Measurements from ENCODE around the gene APOBEC4. TPM values are rescaled to one million over a fixed set of nuclear protein-coding genes. Genes with fewer than 3 reads are reported as not detected.

Gene APOBEC4
- polyA plus RNA-seq, 1 donor from 2014 or later, result not detected

DNA sequence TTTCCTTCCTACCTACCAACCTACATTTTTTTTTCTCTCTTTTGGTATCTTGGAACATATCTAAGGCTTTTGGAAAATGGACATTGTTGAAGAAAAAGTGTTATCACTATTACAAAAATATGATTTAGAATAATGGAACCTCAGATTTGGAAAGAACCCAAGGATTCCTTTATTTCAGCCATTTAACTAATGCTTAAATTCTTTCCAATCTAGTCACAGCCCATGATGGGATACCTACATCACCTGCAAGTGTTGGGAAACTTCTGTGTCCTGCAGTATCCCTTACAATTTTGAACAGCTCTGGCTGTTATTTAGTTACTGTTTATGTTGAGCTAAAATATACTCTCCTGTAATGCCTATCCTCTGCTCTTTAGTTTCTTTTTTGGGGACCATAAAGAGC, 22.3 kb upstream of the APOBEC4 start:
- H3K4me2 ChIP-seq (ENCODE audit: low read length), result no peak overlapping the region
- H3K9me3 ChIP-seq (ENCODE audit: low read length), result peaks cover 5% of the 10 kb centered on the region
- H4K20me1 ChIP-seq (ENCODE audit: insufficient read depth), result no peaks in the 10 kb centered on the region
- H3K36me3 ChIP-seq (ENCODE audit: insufficient read depth, low read length), result no peaks in the 10 kb centered on the region
- no peak for TF ChIP-seq POLR2AphosphoS5 (IDR thresholded peaks at IDR 0.05)
- TF ChIP-seq EP300 (conservative IDR thresholded peaks at IDR 0.05; ENCODE audit: poor library complexity, severe bottlenecking), result no peak
- no peak for TF ChIP-seq TAF1 (IDR thresholded peaks at IDR 0.05; ENCODE audit: low read depth)
- TF ChIP-seq RAD21 (conservative IDR thresholded peaks at IDR 0.05), result no peak
- no peak for TF ChIP-seq EZH2 (IDR thresholded peaks at IDR 0.05; ENCODE audit: borderline replicate concordance, insufficient read depth, low read length, poor library complexity, severe bottlenecking)
- no peak for TF ChIP-seq SMC3 (conservative IDR thresholded peaks at IDR 0.05; ENCODE audit: poor library complexity)
- TF ChIP-seq MXI1 (conservative IDR thresholded peaks at IDR 0.05; ENCODE audit: poor library complexity, severe bottlenecking), result no peak
- TF ChIP-seq, protein P1, sequence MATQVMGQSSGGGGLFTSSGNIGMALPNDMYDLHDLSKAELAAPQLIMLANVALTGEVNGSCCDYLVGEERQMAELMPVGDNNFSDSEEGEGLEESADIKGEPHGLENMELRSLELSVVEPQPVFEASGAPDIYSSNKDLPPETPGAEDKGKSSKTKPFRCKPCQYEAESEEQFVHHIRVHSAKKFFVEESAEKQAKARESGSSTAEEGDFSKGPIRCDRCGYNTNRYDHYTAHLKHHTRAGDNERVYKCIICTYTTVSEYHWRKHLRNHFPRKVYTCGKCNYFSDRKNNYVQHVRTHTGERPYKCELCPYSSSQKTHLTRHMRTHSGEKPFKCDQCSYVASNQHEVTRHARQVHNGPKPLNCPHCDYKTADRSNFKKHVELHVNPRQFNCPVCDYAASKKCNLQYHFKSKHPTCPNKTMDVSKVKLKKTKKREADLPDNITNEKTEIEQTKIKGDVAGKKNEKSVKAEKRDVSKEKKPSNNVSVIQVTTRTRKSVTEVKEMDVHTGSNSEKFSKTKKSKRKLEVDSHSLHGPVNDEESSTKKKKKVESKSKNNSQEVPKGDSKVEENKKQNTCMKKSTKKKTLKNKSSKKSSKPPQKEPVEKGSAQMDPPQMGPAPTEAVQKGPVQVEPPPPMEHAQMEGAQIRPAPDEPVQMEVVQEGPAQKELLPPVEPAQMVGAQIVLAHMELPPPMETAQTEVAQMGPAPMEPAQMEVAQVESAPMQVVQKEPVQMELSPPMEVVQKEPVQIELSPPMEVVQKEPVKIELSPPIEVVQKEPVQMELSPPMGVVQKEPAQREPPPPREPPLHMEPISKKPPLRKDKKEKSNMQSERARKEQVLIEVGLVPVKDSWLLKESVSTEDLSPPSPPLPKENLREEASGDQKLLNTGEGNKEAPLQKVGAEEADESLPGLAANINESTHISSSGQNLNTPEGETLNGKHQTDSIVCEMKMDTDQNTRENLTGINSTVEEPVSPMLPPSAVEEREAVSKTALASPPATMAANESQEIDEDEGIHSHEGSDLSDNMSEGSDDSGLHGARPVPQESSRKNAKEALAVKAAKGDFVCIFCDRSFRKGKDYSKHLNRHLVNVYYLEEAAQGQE (IDR thresholded peaks at IDR 0.05; ENCODE audit: borderline replicate concordance), result no peak
- TF ChIP-seq, protein P2, sequence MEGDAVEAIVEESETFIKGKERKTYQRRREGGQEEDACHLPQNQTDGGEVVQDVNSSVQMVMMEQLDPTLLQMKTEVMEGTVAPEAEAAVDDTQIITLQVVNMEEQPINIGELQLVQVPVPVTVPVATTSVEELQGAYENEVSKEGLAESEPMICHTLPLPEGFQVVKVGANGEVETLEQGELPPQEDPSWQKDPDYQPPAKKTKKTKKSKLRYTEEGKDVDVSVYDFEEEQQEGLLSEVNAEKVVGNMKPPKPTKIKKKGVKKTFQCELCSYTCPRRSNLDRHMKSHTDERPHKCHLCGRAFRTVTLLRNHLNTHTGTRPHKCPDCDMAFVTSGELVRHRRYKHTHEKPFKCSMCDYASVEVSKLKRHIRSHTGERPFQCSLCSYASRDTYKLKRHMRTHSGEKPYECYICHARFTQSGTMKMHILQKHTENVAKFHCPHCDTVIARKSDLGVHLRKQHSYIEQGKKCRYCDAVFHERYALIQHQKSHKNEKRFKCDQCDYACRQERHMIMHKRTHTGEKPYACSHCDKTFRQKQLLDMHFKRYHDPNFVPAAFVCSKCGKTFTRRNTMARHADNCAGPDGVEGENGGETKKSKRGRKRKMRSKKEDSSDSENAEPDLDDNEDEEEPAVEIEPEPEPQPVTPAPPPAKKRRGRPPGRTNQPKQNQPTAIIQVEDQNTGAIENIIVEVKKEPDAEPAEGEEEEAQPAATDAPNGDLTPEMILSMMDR (IDR thresholded peaks at IDR 0.05; ENCODE audit: poor library complexity, severe bottlenecking), result no peak
- no peak overlapping the region for H3K4me3 ChIP-seq (ENCODE audit: low read length)
- H3K27ac ChIP-seq (ENCODE audit: low read length), result no peak overlapping the region
- H2AFZ ChIP-seq (ENCODE audit: low read depth, low read length), result no peak overlapping the region
- no peaks in the 10 kb centered on the region for H3F3A ChIP-seq (ENCODE audit: insufficient read depth, low read length, poor library complexity, severe bottlenecking)
- no peak overlapping the region for H3K9ac ChIP-seq (ENCODE audit: low read length)
- no peaks in the 10 kb centered on the region for H3K9me2 ChIP-seq (ENCODE audit: insufficient read depth, low read length)
- no peaks in the 10 kb centered on the region for H3K79me2 ChIP-seq (replicated peaks; ENCODE audit: insufficient read depth, low read length)
- no peaks in the 10 kb centered on the region for H3K27me3 ChIP-seq (ENCODE audit: insufficient read depth, low read depth, low read length)

DNA sequence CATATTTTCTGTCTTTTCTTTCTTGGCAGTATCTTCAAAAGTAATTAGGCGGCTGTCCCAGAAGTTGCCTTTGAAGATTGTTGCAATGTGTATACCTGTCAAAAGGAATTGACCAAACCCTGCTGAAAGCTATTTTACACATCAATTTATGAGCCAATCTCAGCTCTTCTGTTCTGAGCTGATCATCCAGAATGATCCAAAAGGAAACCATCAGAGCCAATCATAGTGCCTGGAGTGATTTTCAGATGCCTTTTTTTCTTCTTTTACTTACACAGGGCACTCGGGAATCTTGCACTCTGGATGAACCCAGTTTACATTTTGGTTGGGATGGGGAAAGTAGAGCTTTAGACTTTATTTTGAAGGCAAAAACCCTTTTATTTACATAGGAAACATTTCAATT, 21.8 kb upstream of the APOBEC4 start:
- no peaks in the 10 kb centered on the region for H3F3A ChIP-seq (ENCODE audit: insufficient read depth, low read length, poor library complexity, severe bottlenecking)
- H2AFZ ChIP-seq (ENCODE audit: low read depth, low read length), result no peak overlapping the region
- TF ChIP-seq RAD21 (conservative IDR thresholded peaks at IDR 0.05), result no peak
- TF ChIP-seq TAF1 (IDR thresholded peaks at IDR 0.05; ENCODE audit: low read depth), result no peak
- TF ChIP-seq EP300 (conservative IDR thresholded peaks at IDR 0.05; ENCODE audit: poor library complexity, severe bottlenecking), result no peak
- TF ChIP-seq SMC3 (conservative IDR thresholded peaks at IDR 0.05; ENCODE audit: poor library complexity), result no peak
- TF ChIP-seq, protein P1 (IDR thresholded peaks at IDR 0.05; ENCODE audit: borderline replicate concordance), result no peak
- no peak for TF ChIP-seq MXI1 (conservative IDR thresholded peaks at IDR 0.05; ENCODE audit: poor library complexity, severe bottlenecking)
- TF ChIP-seq, protein P2 (IDR thresholded peaks at IDR 0.05; ENCODE audit: poor library complexity, severe bottlenecking), result no peak
- no peak for TF ChIP-seq EZH2 (IDR thresholded peaks at IDR 0.05; ENCODE audit: borderline replicate concordance, insufficient read depth, low read length, poor library complexity, severe bottlenecking)
- no peak for TF ChIP-seq POLR2AphosphoS5 (IDR thresholded peaks at IDR 0.05)
- H3K79me2 ChIP-seq (replicated peaks; ENCODE audit: insufficient read depth, low read length), result no peaks in the 10 kb centered on the region
- H3K9me2 ChIP-seq (ENCODE audit: insufficient read depth, low read length), result no peaks in the 10 kb centered on the region
- no peak overlapping the region for H3K27ac ChIP-seq (ENCODE audit: low read length)
- no peaks in the 10 kb centered on the region for H3K36me3 ChIP-seq (ENCODE audit: insufficient read depth, low read length)
- H3K27me3 ChIP-seq (ENCODE audit: insufficient read depth, low read depth, low read length), result no peaks in the 10 kb centered on the region
- no peak overlapping the region for H3K4me2 ChIP-seq (ENCODE audit: low read length)
- H3K9me3 ChIP-seq (ENCODE audit: low read length), result peaks cover 5% of the 10 kb centered on the region
- H3K4me3 ChIP-seq (ENCODE audit: low read length), result no peak overlapping the region
- H3K9ac ChIP-seq (ENCODE audit: low read length), result no peak overlapping the region
- H4K20me1 ChIP-seq (ENCODE audit: insufficient read depth), result no peaks in the 10 kb centered on the region

Data from neural cell (in vitro differentiated cells).